Muscle layer of colon (tissue), 2 donors: ENCODE data around the gene TBX15.

Experiments
- H3K27ac ChIP-seq: one replicate; pipeline ENCODE4 v1.7.0; 2013; ENCODE audit warnings: low read depth, mild to moderate bottlenecking, low read length, moderate library complexity
- H3K27me3 ChIP-seq, 2 donors: one replicate each; pipeline ENCODE4 v1.7.0; 2013; ENCODE audit warnings: low read length in 2 of 2, mild to moderate bottlenecking in 2 of 2; ENCODE audit not compliant: insufficient read depth in 2 of 2, control insufficient read depth in 1 of 2
- H3K36me3 ChIP-seq: one replicate; pipeline ENCODE4 v1.7.0; 2013; ENCODE audit warnings: mild to moderate bottlenecking, low read length; ENCODE audit not compliant: insufficient read depth
- H3K4me1 ChIP-seq: one replicate; pipeline ENCODE4 v1.7.0; 2013; ENCODE audit warnings: mild to moderate bottlenecking, low read length; ENCODE audit not compliant: insufficient read depth
- H3K4me3 ChIP-seq, 2 donors: one replicate each; pipeline ENCODE4 v1.7.0; 2013; ENCODE audit warnings: low read length in 2 of 2, low read depth in 1 of 2, mild to moderate bottlenecking in 1 of 2, moderate library complexity in 1 of 2
- H3K9ac ChIP-seq: one replicate; pipeline ENCODE4 v1.7.0; 2013; ENCODE audit warnings: low read length
- H3K9me3 ChIP-seq: one replicate; pipeline ENCODE4 v1.7.0; 2013; ENCODE audit warnings: mild to moderate bottlenecking, low read length
- donor health status: abdominal sarcoma.
- donor health status: Adenocarcinoma of cecum.

The TBX15 gene

GRCh38 chr1:118948846-118949245, 39.3 kb downstream of the TBX15 start:
- H3K9me3 ChIP-seq = no peaks in the 10 kb centered on the region
- no peak overlapping the region for H3K9ac ChIP-seq
- H3K4me1 ChIP-seq = no peaks in the 10 kb centered on the region
- no peak overlapping the region for H3K27ac ChIP-seq
- no peaks in the 10 kb centered on the region for H3K36me3 ChIP-seq
- no peak overlapping the region for H3K4me3 ChIP-seq
- no peaks in the 10 kb centered on the region for H3K27me3 ChIP-seq

GRCh38 chr1:118948351-118948750, 39.8 kb downstream of the TBX15 start:
- Histone ChIP-seq H3K9me3 (no peaks in the 10 kb centered on the region), H3K27ac (no peak overlapping the region), H3K27me3 (no peaks in the 10 kb centered on the region), H3K36me3 (no peaks in the 10 kb centered on the region), H3K4me3 (no peak overlapping the region), H3K9ac (no peak overlapping the region), H3K4me1 (no peaks in the 10 kb centered on the region)

- no peaks in the 10 kb centered on the region for H3K4me1 ChIP-seq
- H3K27me3 ChIP-seq = no peaks in the 10 kb centered on the region
- no peak overlapping the region for H3K9ac ChIP-seq
- no peaks in the 10 kb centered on the region for H3K36me3 ChIP-seq
- H3K27ac ChIP-seq = no peak overlapping the region
- no peaks in the 10 kb centered on the region for H3K9me3 ChIP-seq
- no peak overlapping the region for H3K4me3 ChIP-seq
Measured at GRCh38 chr1:118947790-118948189, 40.4 kb downstream of the TBX15 start.

GRCh38 chr1:118947003-118947765, 41.0 kb downstream of the TBX15 start:
- no peaks in the 10 kb centered on the region for H3K36me3 ChIP-seq
- no peak overlapping the region for H3K4me3 ChIP-seq
- no peaks in the 10 kb centered on the region for H3K4me1 ChIP-seq
- H3K9ac ChIP-seq = no peak overlapping the region
- H3K9me3 ChIP-seq = no peaks in the 10 kb centered on the region
- no peak overlapping the region for H3K27ac ChIP-seq
- H3K27me3 ChIP-seq = no peaks in the 10 kb centered on the region

- no peaks in the 10 kb centered on the region for H3K9me3 ChIP-seq
- no peak overlapping the region for H3K27ac ChIP-seq
- no peaks in the 10 kb centered on the region for H3K4me1 ChIP-seq
Measured at GRCh38 chr1:118945489-118945888, 42.7 kb downstream of the TBX15 start.

GRCh38 chr1:118944546-118944945, 43.6 kb downstream of the TBX15 start:
- H3K36me3 ChIP-seq = no peaks in the 10 kb centered on the region
- no peaks in the 10 kb centered on the region for H3K4me1 ChIP-seq
- no peak overlapping the region for H3K4me3 ChIP-seq
- H3K27me3 ChIP-seq = no peaks in the 10 kb centered on the region
- no peak overlapping the region for H3K9ac ChIP-seq
- no peak overlapping the region for H3K27ac ChIP-seq
- H3K9me3 ChIP-seq = no peaks in the 10 kb centered on the region

More at GRCh38 chr1:118945489-118945888, 42.7 kb downstream of the TBX15 start:
- Histone ChIP-seq H3K36me3 (no peaks in the 10 kb centered on the region), H3K4me3 (no peak overlapping the region), H3K27me3 (no peaks in the 10 kb centered on the region), H3K9ac (no peak overlapping the region)

GRCh38 chr1:118944133-118944532, 44.0 kb downstream of the TBX15 start:
- H3K4me1 ChIP-seq = no peaks in the 10 kb centered on the region
- no peaks in the 10 kb centered on the region for H3K27me3 ChIP-seq
- H3K36me3 ChIP-seq = no peaks in the 10 kb centered on the region
- H3K9ac ChIP-seq = no peak overlapping the region
- no peak overlapping the region for H3K4me3 ChIP-seq
- no peak overlapping the region for H3K27ac ChIP-seq
- no peaks in the 10 kb centered on the region for H3K9me3 ChIP-seq

GRCh38 chr1:118940957-118941356, 47.2 kb downstream of the TBX15 start:
- no peaks in the 10 kb centered on the region for H3K9me3 ChIP-seq
- no peaks in the 10 kb centered on the region for H3K36me3 ChIP-seq
- no peak overlapping the region for H3K4me3 ChIP-seq
- no peaks in the 10 kb centered on the region for H3K27me3 ChIP-seq
- no peaks in the 10 kb centered on the region for H3K4me1 ChIP-seq
- no peak overlapping the region for H3K27ac ChIP-seq
- no peak overlapping the region for H3K9ac ChIP-seq

GRCh38 chr1:118937413-118938072, 50.6 kb downstream of the TBX15 start:
- Histone ChIP-seq H3K4me3 (no peak overlapping the region), H3K9ac (no peak overlapping the region), H3K27ac (no peak overlapping the region), H3K36me3 (no peaks in the 10 kb centered on the region), H3K4me1 (no peaks in the 10 kb centered on the region), H3K9me3 (no peaks in the 10 kb centered on the region), H3K27me3 (no peaks in the 10 kb centered on the region)

GRCh38 chr1:118934706-118935105, 53.4 kb downstream of the TBX15 start:
- Histone ChIP-seq H3K4me1 (no peaks in the 10 kb centered on the region), H3K36me3 (no peaks in the 10 kb centered on the region), H3K4me3 (no peak overlapping the region), H3K27me3 (no peaks in the 10 kb centered on the region), H3K9ac (no peak overlapping the region), H3K27ac (no peak overlapping the region), H3K9me3 (no peaks in the 10 kb centered on the region)

GRCh38 chr1:118933051-118933781, 54.9 kb downstream of the TBX15 start:
- Histone ChIP-seq H3K9ac (no peak overlapping the region), H3K27me3 (no peaks in the 10 kb centered on the region), H3K4me3 (no peak overlapping the region), H3K4me1 (no peaks in the 10 kb centered on the region), H3K27ac (no peak overlapping the region), H3K9me3 (no peaks in the 10 kb centered on the region), H3K36me3 (no peaks in the 10 kb centered on the region)
